Non-pigmented ciliary epithelial cell (primary cell): ENCODE data around the gene CRYBA2.

ENCODE experiments used
- DNase-seq: peaks from one replicate; pipeline ENCODE4 v3.0.0-alpha.2; 2010; ENCODE audit warnings: low read depth

Gene CRYBA2

DNA sequence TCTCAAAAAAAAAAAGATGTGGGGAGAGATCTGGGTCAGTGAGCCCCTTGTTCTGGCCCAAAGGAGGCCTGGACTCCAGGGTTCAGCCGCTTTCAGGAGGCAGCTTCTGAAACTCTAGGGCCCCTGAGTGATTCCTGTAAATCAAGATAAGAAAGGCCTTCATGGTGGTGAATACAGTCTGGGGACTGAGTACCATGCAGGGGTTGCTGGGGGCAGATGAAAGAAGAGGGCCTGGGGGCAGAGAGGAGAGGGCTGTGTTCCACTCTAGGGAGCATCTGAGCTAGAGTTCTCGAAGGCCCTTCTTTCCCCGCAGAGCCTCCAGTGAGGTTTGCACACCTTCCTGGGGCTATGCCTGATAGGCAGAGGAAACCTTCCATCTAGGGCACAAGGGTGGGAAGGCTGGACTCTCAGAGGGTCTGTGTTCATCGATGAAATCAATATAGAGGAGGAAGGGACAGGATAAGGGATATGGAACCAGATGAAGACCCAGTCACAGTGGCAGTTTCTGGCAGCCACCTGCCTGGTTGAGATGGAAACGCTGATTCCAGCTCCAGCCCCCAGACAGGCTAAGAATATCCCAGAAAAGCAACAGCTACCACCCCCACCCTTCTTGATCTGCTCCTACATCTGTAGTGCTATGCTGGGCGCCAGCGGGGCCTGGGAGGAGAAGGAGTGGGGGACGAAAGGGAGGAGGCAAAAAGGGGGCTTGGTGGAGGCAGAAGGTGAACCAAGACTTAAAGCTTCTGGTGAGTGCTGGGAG lies 38.5 kb downstream of the CRYBA2 start:
- no peak for DNase-seq

DNA sequence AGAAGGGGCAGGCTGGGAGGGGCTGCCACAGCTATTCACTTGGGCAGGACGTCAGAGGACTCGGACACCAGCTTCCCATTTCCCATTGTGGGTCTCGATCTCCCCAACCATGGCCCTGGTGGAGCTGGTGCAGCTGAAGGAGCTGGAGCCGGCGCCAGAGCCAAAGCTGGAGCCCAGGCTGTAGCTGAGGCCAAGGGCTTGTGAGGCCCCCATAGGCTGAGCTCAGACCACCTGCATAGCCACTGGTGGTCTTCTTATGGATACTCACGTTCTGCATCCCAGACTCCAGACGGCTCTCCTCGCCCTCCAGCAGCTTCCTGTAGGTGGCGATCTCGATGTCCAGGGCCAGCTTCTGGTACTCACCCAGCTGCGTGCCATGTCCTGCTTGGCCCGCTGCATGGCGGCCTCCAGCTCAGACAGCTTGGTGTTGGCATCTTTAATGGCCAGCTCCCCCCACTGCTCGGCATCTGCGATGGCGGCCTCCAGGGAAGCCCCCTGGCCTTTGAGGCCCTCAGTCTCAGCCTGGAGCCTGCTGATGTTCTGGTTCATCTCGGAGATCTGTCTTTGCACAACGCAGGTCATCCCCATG lies 39.8 kb downstream of the CRYBA2 start:
- no peak for DNase-seq

DNA sequence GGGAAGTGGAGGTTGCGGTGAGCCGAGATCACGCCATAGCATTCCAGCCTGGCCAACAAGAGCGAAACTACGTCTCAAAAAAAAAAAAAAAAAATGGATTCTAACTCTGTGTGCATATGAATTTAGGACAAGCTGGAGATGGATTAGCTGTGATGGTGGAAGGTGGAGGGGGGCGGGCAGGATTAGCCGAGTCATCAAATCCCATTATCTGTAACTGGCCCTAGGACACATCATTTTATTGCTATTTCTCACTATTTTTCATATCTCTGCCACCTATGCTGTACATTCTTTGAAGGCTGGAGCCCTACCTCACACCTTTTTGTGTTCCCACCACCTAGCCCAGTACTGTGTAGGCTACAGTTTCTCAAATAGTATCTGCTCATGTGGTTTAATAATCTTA lies 41.1 kb downstream of the CRYBA2 start:
- no peak for DNase-seq

DNA sequence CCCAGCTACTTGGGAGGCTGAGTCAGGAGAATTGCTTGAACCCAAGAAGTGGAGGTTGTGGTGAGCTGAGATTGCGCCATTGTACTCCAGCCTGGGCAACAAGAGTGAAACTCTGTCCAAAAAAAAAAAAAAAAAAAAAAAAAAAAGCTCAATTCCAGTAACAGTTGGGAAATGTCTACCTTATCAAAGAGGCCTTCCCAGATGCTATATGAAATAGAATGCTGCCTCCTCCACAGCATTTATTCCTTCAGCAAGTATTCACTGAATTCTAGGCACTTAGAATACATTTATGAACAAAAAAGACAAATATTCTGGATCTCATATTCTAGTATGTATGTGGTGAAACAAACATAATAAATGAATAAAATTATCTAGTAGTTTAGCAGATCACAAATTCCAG lies 46.6 kb downstream of the CRYBA2 start:
- no peak for DNase-seq

DNA sequence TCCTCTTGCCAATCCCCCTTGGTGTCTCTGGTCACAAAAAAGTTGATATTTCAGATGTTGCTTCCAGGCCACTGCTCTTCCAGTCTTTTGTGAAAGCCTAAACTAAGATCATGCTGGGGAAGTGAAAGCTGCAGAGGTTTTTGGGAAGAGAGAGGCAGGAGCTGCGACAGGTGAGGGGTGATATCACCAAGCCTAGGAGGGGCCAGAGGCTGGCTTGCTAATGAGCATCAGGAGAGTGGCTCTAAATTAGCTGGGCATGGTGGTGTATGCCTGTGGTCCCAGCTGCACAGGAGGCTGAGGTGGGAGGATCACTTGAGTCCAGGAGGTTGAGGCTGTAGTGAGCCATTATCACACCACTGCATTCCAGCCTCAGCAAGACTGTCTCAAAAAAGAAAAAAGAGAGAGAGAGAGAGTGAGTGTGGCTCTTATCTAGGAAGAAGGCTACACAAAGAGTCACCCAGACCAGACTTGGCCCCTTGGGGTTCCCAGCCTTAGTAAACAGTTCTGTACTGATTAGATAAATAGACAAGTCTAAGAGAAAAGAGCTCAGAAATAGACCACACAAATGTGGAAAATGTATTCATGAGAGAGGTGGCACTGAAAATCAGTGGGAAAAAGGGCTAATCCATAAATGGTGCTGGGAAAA lies 48.3 kb downstream of the CRYBA2 start:
- no peak for DNase-seq
